ENCODE measurements around the gene TYW1.
A peak's percentile ranks its signal among the peaks of the same experiment; 100 is the strongest.
"Not testable (repeated sequence)": the region's sequence is repeated elsewhere in the genome, so short reads cannot be mapped to it uniquely, and the experiment has no call there.

TYW1 gene

GRCh38 chr7:67019562-67020390 is 23.1 kb downstream of the TYW1 start:
- no peak for TF ChIP-seq CTCF (IDR thresholded peaks at IDR 0.05; ENCODE audit: control extremely low read depth, extremely low read depth, low read depth, missing control alignments)
- ChIA-PET CTCF (no interaction called here), POLR2A (no interaction called here)
- no peak for DNase-seq (ENCODE audit: extremely low spot score)

GRCh38 chr7:67021260-67021659 is 24.6 kb downstream of the TYW1 start:
- ChIA-PET POLR2A (no interaction called here), CTCF (no interaction called here)

GRCh38 chr7:67022511-67022910 is 25.9 kb downstream of the TYW1 start:
- ChIA-PET CTCF (no interaction called here), POLR2A (no interaction called here)
- no peak for DNase-seq (ENCODE audit: extremely low spot score)
- no peak for TF ChIP-seq CTCF (IDR thresholded peaks at IDR 0.05; ENCODE audit: control extremely low read depth, extremely low read depth, low read depth, missing control alignments)

More at GRCh38 chr7:67021260-67021659, 24.6 kb downstream of the TYW1 start:
- no peak for DNase-seq (ENCODE audit: extremely low spot score)
- TF ChIP-seq CTCF (IDR thresholded peaks at IDR 0.05; ENCODE audit: control extremely low read depth, extremely low read depth, low read depth, missing control alignments): no peak

- DNase-seq (ENCODE audit: extremely low spot score); CTCF ChIA-PET; POLR2A ChIA-PET: not testable (repeated sequence)
Measured at GRCh38 chr7:67025459-67025858, 28.8 kb downstream of the TYW1 start.

GRCh38 chr7:67031685-67032084 is 35.1 kb downstream of the TYW1 start:
- DNase-seq (ENCODE audit: extremely low spot score); POLR2A ChIA-PET; CTCF ChIA-PET: not testable (repeated sequence)

- ChIA-PET POLR2A (no interaction called here), CTCF (no interaction called here)
- TF ChIP-seq CTCF (IDR thresholded peaks at IDR 0.05; ENCODE audit: control extremely low read depth, extremely low read depth, low read depth, missing control alignments): no peak
- DNase-seq (ENCODE audit: extremely low spot score): no peak
Measured at GRCh38 chr7:67033251-67033650, 36.6 kb downstream of the TYW1 start.

- CTCF ChIA-PET; POLR2A ChIA-PET; DNase-seq (ENCODE audit: extremely low spot score): not testable (repeated sequence)
Measured at GRCh38 chr7:67036432-67037395, 40.1 kb downstream of the TYW1 start.

- POLR2A ChIA-PET; CTCF ChIA-PET; DNase-seq (ENCODE audit: extremely low spot score): not testable (repeated sequence)
- TF ChIP-seq CTCF (IDR thresholded peaks at IDR 0.05; ENCODE audit: control extremely low read depth, extremely low read depth, low read depth, missing control alignments): peak; percentile 15
Measured at GRCh38 chr7:67040832-67041231, 44.2 kb downstream of the TYW1 start.

- CTCF ChIA-PET; POLR2A ChIA-PET; DNase-seq (ENCODE audit: extremely low spot score): not testable (repeated sequence)
Measured at GRCh38 chr7:67042781-67043558, 46.3 kb downstream of the TYW1 start.

GRCh38 chr7:67043559-67043930 is 46.9 kb downstream of the TYW1 start:
- DNase-seq (ENCODE audit: extremely low spot score); POLR2A ChIA-PET; CTCF ChIA-PET: not testable (repeated sequence)
